Mesendoderm (in vitro differentiated cells): Measurements from ENCODE around the gene SCP2D1.

Experiments
- DNase-seq: peaks from one replicate; pipeline ENCODE4 v3.0.0; 2013
- H2AK5ac ChIP-seq: 2 replicates; pipeline ENCODE4 v1.6.1; 2013; ENCODE audit warnings: low read length, inconsistent platforms
- H2BK120ac ChIP-seq: 2 replicates; pipeline ENCODE4 v1.6.1; 2013; ENCODE audit warnings: low read depth, mild to moderate bottlenecking, low read length, moderate library complexity, mixed read lengths
- H2BK15ac ChIP-seq: replicated peaks from 2 replicates; pipeline ENCODE4 v1.6.1; 2013; ENCODE audit warnings: low read depth, mild to moderate bottlenecking, moderate library complexity
- H2BK5ac ChIP-seq: 2 replicates; pipeline ENCODE4 v1.6.1; 2013; ENCODE audit warnings: low read length, inconsistent platforms
- H3K18ac ChIP-seq: 2 replicates; pipeline ENCODE4 v1.6.1; 2013; ENCODE audit warnings: mild to moderate bottlenecking, low read length, mixed read lengths
- H3K23ac ChIP-seq: one replicate; pipeline ENCODE4 v1.6.1; 2013; ENCODE audit warnings: low read length
- H3K27ac ChIP-seq: 2 replicates; pipeline ENCODE4 v1.5.1; 2013; ENCODE audit warnings: low read depth, mild to moderate bottlenecking, inconsistent platforms, low read length, moderate library complexity
- H3K27me3 ChIP-seq: 2 replicates; pipeline ENCODE4 v1.6.1; 2013; ENCODE audit warnings: low read length, control low read depth, mild to moderate bottlenecking, inconsistent platforms; ENCODE audit not compliant: insufficient read depth, poor library complexity
- H3K36me3 ChIP-seq: 2 replicates; pipeline ENCODE4 v1.6.1; 2013; ENCODE audit warnings: low read length, inconsistent platforms; ENCODE audit not compliant: control insufficient read depth, insufficient read depth
- H3K4ac ChIP-seq: one replicate; pipeline ENCODE4 v1.6.1; 2013; ENCODE audit warnings: low read depth, mild to moderate bottlenecking, low read length, moderate library complexity
- H3K4me1 ChIP-seq: 2 replicates; pipeline ENCODE4 v1.6.1; 2013; ENCODE audit warnings: low read depth, low read length, inconsistent platforms; ENCODE audit not compliant: control insufficient read depth
- H3K4me2 ChIP-seq: 2 replicates; pipeline ENCODE4 v1.6.1; 2013; ENCODE audit warnings: low read length
- H3K4me3 ChIP-seq: 2 replicates; pipeline ENCODE4 v1.5.1; 2013; ENCODE audit warnings: mild to moderate bottlenecking, low read length
- H3K56ac ChIP-seq: one replicate; pipeline ENCODE4 v1.6.1; 2013; ENCODE audit warnings: low read length
- H3K79me1 ChIP-seq: 2 replicates; pipeline ENCODE4 v1.6.1; 2013; ENCODE audit warnings: low read length, inconsistent platforms
- H3K79me2 ChIP-seq: 2 replicates; pipeline ENCODE4 v1.6.1; 2013; ENCODE audit warnings: mild to moderate bottlenecking, low read length; ENCODE audit not compliant: control insufficient read depth, insufficient read depth
- H3K9ac ChIP-seq: 2 replicates; pipeline ENCODE4 v1.6.1; 2013; ENCODE audit warnings: low read length, inconsistent platforms
- H4K5ac ChIP-seq: one replicate; pipeline ENCODE4 v1.6.1; 2013; ENCODE audit warnings: low read length
- H4K8ac ChIP-seq: one replicate; pipeline ENCODE4 v1.6.1; 2013; ENCODE audit warnings: low read depth, mild to moderate bottlenecking, control low read depth, low read length, moderate library complexity
- WGBS: extraction: QIAGEN DNeasy Blood & Tissue Kit; methylation state at CpG from one replicate; pipeline ENCODE4 v1.1.7; 2013; ENCODE audit warnings: low lambda C conversion rate, missing lambda C conversion rate; ENCODE audit not compliant: insufficient coverage; ENCODE audit errors: extremely low coverage; 5-methylcytosine and 5-hydroxymethylcytosine counted together

The SCP2D1 gene

DNA sequence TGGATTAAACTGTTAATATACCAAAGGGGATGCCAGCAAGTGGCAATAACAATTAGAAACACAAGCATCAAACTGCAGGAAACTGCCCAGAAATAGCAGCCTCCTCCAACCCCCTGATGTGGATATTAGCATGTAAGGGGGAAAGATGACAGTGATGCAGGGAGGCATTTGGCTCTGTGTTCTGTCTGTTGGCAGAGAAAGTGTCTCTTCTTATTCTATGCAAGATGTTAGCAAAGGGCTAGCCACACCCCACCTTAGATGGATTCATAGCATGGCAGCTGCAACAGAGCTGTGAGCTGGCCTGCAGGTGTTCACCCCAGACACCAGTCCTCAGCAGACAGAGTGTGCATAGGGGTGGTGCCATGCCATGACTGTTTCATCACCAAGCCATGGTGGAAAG lies 38.0 kb downstream of the SCP2D1 start:
- Histone ChIP-seq H3K23ac (no peak overlapping the region), H3K4me3 (no peak overlapping the region), H3K4me1 (no peaks in the 10 kb centered on the region), H3K4me2 (no peak overlapping the region), H3K56ac (no peak overlapping the region), H2AK5ac (no peak overlapping the region), H2BK120ac (no peak overlapping the region), H3K18ac (no peak overlapping the region), H2BK15ac (no peak overlapping the region), H3K27ac (no peak overlapping the region), H4K8ac (no peak overlapping the region), H3K36me3 (no peaks in the 10 kb centered on the region), H3K4ac (no peak overlapping the region), H3K79me2 (no peaks in the 10 kb centered on the region), H4K5ac (no peak overlapping the region), H2BK5ac (no peak overlapping the region), H3K9ac (no peak overlapping the region), H3K79me1 (no peaks in the 10 kb centered on the region), H3K27me3 (no peaks in the 10 kb centered on the region)
- no peak for DNase-seq

DNA sequence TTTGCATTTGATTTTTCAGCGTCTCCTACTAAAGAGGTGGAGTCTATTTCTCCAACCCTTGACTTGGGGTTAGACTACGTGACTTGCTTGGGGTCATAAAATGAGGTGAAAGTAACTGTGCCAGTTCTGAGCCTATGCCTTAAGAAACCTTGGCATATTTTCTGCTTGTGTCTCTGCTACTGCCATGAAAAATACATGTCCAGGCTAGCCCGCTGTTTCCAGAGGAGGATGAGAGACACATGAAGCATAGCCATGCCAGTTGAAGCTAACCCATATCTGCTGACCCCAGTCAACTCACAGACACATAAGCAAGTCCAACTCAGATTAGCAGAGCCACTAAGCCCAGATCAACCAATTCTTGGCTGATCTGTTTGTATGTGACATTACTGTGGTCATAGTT lies 38.7 kb downstream of the SCP2D1 start:
- no peak overlapping the region for H3K4me3 ChIP-seq
- H3K79me1 ChIP-seq, result no peaks in the 10 kb centered on the region
- H3K18ac ChIP-seq, result no peak overlapping the region
- no peak overlapping the region for H3K27ac ChIP-seq
- H3K56ac ChIP-seq, result no peak overlapping the region
- H3K23ac ChIP-seq, result no peak overlapping the region
- no peak overlapping the region for H2AK5ac ChIP-seq
- H3K36me3 ChIP-seq, result no peaks in the 10 kb centered on the region
- no peak overlapping the region for H2BK5ac ChIP-seq
- no peak for DNase-seq
- H3K4ac ChIP-seq, result no peak overlapping the region
- no peak overlapping the region for H3K4me2 ChIP-seq
- no peak overlapping the region for H4K8ac ChIP-seq
- no CpG with 5 or more reads among the region's 3 CpGs for WGBS
- H3K27me3 ChIP-seq, result no peaks in the 10 kb centered on the region
- no peak overlapping the region for H2BK120ac ChIP-seq
- no peak overlapping the region for H2BK15ac ChIP-seq
- no peaks in the 10 kb centered on the region for H3K4me1 ChIP-seq
- no peak overlapping the region for H3K9ac ChIP-seq
- no peaks in the 10 kb centered on the region for H3K79me2 ChIP-seq
- no peak overlapping the region for H4K5ac ChIP-seq

DNA sequence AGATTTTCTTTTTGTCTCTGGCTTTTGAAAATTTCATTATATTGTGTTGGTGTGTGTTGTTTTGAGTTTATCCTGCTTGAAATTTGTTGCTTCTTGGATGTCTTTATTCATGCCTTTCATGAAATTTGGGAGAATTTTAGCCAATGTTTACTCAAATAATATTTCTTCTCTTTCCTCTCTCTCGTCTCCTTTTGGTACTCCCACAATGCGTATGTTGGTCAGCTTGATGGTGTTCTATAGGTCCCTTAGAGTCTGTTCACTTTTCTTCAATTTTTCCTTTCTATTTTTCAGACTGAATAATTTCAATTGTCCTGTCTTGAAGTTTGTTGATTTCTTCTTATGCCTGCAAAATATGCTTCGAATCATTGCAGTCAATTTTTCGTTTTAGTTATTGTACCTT lies 39.6 kb downstream of the SCP2D1 start:
- Histone ChIP-seq H3K4me1 (no peaks in the 10 kb centered on the region), H2AK5ac (no peak overlapping the region), H2BK15ac (no peak overlapping the region), H4K8ac (no peak overlapping the region), H3K9ac (no peak overlapping the region), H3K23ac (no peak overlapping the region), H3K27me3 (no peaks in the 10 kb centered on the region), H3K79me2 (no peaks in the 10 kb centered on the region), H3K18ac (no peak overlapping the region), H3K4me3 (no peak overlapping the region), H3K79me1 (no peaks in the 10 kb centered on the region), H3K36me3 (no peaks in the 10 kb centered on the region), H2BK120ac (no peak overlapping the region), H3K27ac (no peak overlapping the region), H4K5ac (no peak overlapping the region), H3K4ac (no peak overlapping the region), H2BK5ac (no peak overlapping the region), H3K4me2 (no peak overlapping the region), H3K56ac (no peak overlapping the region)
- WGBS, result no CpG with 5 or more reads among the region's 4 CpGs
- DNase-seq, result no peak

DNA sequence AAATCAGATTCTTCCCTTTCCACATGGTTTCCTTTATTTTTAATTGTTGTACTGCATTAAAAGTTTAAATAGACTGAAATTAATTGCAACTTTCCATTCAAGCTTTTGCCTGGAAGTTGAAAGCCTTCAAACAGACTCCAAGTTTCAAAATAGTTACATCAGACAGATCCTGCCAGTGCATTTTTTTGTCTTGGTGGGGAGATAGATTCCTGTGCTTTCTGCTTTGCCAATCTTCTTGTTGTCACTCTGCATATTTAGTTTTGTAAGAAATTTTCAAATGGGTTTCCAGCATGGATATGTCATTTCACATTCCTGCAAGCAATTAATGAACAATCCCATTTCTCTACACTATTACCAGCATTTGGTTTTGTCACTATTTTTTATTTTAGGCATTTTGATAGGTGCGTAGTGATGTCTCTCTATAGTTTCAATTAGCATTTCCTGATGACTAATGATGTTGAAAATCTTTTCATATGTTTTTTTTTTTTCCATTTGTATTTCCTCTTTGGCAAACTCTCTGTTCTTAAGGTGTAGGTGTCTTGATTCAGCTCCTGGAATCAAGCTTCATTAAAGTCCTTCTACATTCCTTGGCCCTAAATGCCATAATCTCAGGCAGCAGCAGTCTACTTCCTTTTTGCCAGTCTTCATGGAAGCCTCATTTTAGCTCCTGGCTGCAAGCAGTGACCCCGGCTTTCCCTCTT lies 40.5 kb downstream of the SCP2D1 start:
- no peak for DNase-seq
- Histone ChIP-seq H4K8ac (no peak overlapping the region), H2BK5ac (no peak overlapping the region), H3K79me1 (no peaks in the 10 kb centered on the region), H3K18ac (no peak overlapping the region), H3K79me2 (no peaks in the 10 kb centered on the region), H4K5ac (no peak overlapping the region), H3K4me2 (no peak overlapping the region), H3K9ac (no peak overlapping the region), H3K23ac (no peak overlapping the region), H3K4me1 (no peaks in the 10 kb centered on the region), H3K36me3 (no peaks in the 10 kb centered on the region), H2AK5ac (no peak overlapping the region), H3K56ac (no peak overlapping the region), H3K27me3 (no peaks in the 10 kb centered on the region), H2BK120ac (no peak overlapping the region), H3K4ac (no peak overlapping the region), H2BK15ac (no peak overlapping the region), H3K27ac (no peak overlapping the region), H3K4me3 (no peak overlapping the region)
- no CpG with 5 or more reads among the region's 2 CpGs for WGBS

DNA sequence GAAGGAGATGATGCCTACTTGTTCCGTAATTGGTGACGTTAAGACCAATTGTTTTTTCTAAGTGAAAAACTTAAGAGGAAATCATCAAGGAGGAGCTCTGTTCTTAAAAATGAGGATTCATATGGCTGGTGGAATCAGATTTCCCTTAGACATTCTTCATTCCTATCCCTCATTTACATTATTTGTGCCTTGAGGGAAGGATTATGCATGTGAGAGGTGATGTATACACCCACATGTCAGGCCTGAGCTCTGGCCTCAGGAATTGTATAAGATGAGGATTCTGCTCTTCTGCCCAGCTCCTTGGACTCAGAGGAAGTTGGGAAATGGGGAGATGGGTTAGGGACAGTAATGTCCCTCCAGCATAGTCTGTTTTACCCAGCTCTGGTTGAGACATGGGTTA lies 42.3 kb downstream of the SCP2D1 start:
- Histone ChIP-seq H3K18ac (no peak overlapping the region), H3K4me2 (no peak overlapping the region), H3K27ac (no peak overlapping the region), H3K23ac (no peak overlapping the region), H3K4me3 (no peak overlapping the region), H3K79me2 (no peaks in the 10 kb centered on the region), H2BK15ac (no peak overlapping the region), H4K5ac (no peak overlapping the region), H3K4me1 (no peaks in the 10 kb centered on the region), H3K79me1 (no peaks in the 10 kb centered on the region), H3K9ac (no peak overlapping the region), H2BK120ac (no peak overlapping the region), H3K4ac (no peak overlapping the region), H3K36me3 (no peaks in the 10 kb centered on the region), H4K8ac (no peak overlapping the region), H3K27me3 (no peaks in the 10 kb centered on the region), H2BK5ac (no peak overlapping the region), H3K56ac (no peak overlapping the region), H2AK5ac (no peak overlapping the region)
- no peak for DNase-seq
- WGBS, result no CpG with 5 or more reads among the region's 2 CpGs

DNA sequence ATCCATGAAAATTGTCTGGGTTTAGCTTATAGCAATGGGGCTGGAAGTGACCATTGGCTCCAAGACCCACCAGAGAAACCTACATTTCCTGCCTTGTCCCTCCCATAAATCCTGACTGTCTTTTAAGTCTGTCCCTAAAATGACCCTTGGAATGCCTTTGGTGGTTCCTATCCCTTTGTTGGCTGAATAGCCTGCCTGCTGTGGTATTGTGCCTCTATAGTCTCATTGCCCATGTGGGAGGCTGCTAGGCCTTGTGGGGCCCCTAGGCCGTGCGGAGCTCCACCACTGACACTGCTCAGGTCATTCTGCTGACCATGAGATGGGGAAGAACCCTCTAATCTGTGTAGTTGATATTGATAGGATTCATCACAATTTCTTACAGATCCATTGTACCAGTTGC lies 43.3 kb downstream of the SCP2D1 start:
- H3K4me3 ChIP-seq, result no peak overlapping the region
- no peak overlapping the region for H4K8ac ChIP-seq
- H3K56ac ChIP-seq, result no peak overlapping the region
- H3K27me3 ChIP-seq, result no peaks in the 10 kb centered on the region
- H4K5ac ChIP-seq, result no peak overlapping the region
- no peak overlapping the region for H3K4ac ChIP-seq
- H3K79me1 ChIP-seq, result no peaks in the 10 kb centered on the region
- no peaks in the 10 kb centered on the region for H3K79me2 ChIP-seq
- no peaks in the 10 kb centered on the region for H3K36me3 ChIP-seq
- no peak for DNase-seq
- H3K9ac ChIP-seq, result no peak overlapping the region
- no CpG with 5 or more reads among the region's 2 CpGs for WGBS
- H2AK5ac ChIP-seq, result no peak overlapping the region
- H3K23ac ChIP-seq, result no peak overlapping the region
- no peak overlapping the region for H3K18ac ChIP-seq
- H3K27ac ChIP-seq, result no peak overlapping the region
- H2BK120ac ChIP-seq, result no peak overlapping the region
- H2BK5ac ChIP-seq, result no peak overlapping the region
- H2BK15ac ChIP-seq, result no peak overlapping the region
- no peak overlapping the region for H3K4me2 ChIP-seq
- no peaks in the 10 kb centered on the region for H3K4me1 ChIP-seq
